GM10847 (cell line): ENCODE data around the gene AMOTL1.

Experiments
- POLR2A ChIP-seq: IDR thresholded peaks from 2 replicates; pipeline ENCODE4 v1.6.1; 2011; ENCODE audit not compliant: insufficient read length; ENCODE audit errors: extremely low read depth

The AMOTL1 gene

GRCh38 chr11:94767701-94768601 lies at the start of gene AMOTL1:
Gene AMOTL1 (plus strand): TSS chr11:94768356. CDS start chr11:94768512, 156 bp downstream.
- peak; percentile 47 for TF ChIP-seq POLR2A

- no peak for TF ChIP-seq POLR2A
These were observed 48.3 kb upstream of the AMOTL1 start for GRCh38 chr11:94719876-94720275.

- TF ChIP-seq POLR2A: no peak
These were observed 46.4 kb upstream of the AMOTL1 start for GRCh38 chr11:94721565-94722292.

GRCh38 chr11:94722735-94723134 lies 45.4 kb upstream of the AMOTL1 start:
- TF ChIP-seq POLR2A: no peak

- no peak for TF ChIP-seq POLR2A
These were observed 43.1 kb upstream of the AMOTL1 start for GRCh38 chr11:94725097-94725496.

- no peak for TF ChIP-seq POLR2A
These were observed 40.3 kb upstream of the AMOTL1 start for GRCh38 chr11:94727819-94728218.

- no peak for TF ChIP-seq POLR2A
These were observed 39.6 kb upstream of the AMOTL1 start for GRCh38 chr11:94728541-94728940.

GRCh38 chr11:94728966-94729751 lies 39.0 kb upstream of the AMOTL1 start:
- no peak for TF ChIP-seq POLR2A

GRCh38 chr11:94730153-94730552 lies 38.0 kb upstream of the AMOTL1 start:
- TF ChIP-seq POLR2A: no peak

GRCh38 chr11:94731880-94732601 lies 36.1 kb upstream of the AMOTL1 start:
- TF ChIP-seq POLR2A: no peak

- TF ChIP-seq POLR2A: no peak
These were observed 35.4 kb upstream of the AMOTL1 start for GRCh38 chr11:94732617-94733281.

GRCh38 chr11:94734563-94735275 lies 33.4 kb upstream of the AMOTL1 start:
- no peak for TF ChIP-seq POLR2A

- TF ChIP-seq POLR2A: no peak
These were observed 32.2 kb upstream of the AMOTL1 start for GRCh38 chr11:94735907-94736306.

GRCh38 chr11:94737171-94737611 lies 31.0 kb upstream of the AMOTL1 start:
- no peak for TF ChIP-seq POLR2A

GRCh38 chr11:94738746-94739145 lies 29.4 kb upstream of the AMOTL1 start:
- no peak for TF ChIP-seq POLR2A
